Measurements from ENCODE around the gene TMEM181.

- TF ChIP-seq, protein P1, sequence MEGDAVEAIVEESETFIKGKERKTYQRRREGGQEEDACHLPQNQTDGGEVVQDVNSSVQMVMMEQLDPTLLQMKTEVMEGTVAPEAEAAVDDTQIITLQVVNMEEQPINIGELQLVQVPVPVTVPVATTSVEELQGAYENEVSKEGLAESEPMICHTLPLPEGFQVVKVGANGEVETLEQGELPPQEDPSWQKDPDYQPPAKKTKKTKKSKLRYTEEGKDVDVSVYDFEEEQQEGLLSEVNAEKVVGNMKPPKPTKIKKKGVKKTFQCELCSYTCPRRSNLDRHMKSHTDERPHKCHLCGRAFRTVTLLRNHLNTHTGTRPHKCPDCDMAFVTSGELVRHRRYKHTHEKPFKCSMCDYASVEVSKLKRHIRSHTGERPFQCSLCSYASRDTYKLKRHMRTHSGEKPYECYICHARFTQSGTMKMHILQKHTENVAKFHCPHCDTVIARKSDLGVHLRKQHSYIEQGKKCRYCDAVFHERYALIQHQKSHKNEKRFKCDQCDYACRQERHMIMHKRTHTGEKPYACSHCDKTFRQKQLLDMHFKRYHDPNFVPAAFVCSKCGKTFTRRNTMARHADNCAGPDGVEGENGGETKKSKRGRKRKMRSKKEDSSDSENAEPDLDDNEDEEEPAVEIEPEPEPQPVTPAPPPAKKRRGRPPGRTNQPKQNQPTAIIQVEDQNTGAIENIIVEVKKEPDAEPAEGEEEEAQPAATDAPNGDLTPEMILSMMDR (IDR thresholded peaks at IDR 0.05; ENCODE audit: low read depth, low read length, missing input control) = no peak
- TF ChIP-seq, protein P2, sequence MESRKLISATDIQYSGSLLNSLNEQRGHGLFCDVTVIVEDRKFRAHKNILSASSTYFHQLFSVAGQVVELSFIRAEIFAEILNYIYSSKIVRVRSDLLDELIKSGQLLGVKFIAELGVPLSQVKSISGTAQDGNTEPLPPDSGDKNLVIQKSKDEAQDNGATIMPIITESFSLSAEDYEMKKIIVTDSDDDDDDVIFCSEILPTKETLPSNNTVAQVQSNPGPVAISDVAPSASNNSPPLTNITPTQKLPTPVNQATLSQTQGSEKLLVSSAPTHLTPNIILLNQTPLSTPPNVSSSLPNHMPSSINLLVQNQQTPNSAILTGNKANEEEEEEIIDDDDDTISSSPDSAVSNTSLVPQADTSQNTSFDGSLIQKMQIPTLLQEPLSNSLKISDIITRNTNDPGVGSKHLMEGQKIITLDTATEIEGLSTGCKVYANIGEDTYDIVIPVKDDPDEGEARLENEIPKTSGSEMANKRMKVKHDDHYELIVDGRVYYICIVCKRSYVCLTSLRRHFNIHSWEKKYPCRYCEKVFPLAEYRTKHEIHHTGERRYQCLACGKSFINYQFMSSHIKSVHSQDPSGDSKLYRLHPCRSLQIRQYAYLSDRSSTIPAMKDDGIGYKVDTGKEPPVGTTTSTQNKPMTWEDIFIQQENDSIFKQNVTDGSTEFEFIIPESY (IDR thresholded peaks at IDR 0.05) = no peak
- TF ChIP-seq MAX (IDR thresholded peaks at IDR 0.05) = no peak
- no peak for TF ChIP-seq YY1 (IDR thresholded peaks at IDR 0.05)
- no peak for TF ChIP-seq HNF4A (conservative IDR thresholded peaks at IDR 0.05)
- no peak for TF ChIP-seq TAF1 (conservative IDR thresholded peaks at IDR 0.05)
- TF ChIP-seq, protein P3, sequence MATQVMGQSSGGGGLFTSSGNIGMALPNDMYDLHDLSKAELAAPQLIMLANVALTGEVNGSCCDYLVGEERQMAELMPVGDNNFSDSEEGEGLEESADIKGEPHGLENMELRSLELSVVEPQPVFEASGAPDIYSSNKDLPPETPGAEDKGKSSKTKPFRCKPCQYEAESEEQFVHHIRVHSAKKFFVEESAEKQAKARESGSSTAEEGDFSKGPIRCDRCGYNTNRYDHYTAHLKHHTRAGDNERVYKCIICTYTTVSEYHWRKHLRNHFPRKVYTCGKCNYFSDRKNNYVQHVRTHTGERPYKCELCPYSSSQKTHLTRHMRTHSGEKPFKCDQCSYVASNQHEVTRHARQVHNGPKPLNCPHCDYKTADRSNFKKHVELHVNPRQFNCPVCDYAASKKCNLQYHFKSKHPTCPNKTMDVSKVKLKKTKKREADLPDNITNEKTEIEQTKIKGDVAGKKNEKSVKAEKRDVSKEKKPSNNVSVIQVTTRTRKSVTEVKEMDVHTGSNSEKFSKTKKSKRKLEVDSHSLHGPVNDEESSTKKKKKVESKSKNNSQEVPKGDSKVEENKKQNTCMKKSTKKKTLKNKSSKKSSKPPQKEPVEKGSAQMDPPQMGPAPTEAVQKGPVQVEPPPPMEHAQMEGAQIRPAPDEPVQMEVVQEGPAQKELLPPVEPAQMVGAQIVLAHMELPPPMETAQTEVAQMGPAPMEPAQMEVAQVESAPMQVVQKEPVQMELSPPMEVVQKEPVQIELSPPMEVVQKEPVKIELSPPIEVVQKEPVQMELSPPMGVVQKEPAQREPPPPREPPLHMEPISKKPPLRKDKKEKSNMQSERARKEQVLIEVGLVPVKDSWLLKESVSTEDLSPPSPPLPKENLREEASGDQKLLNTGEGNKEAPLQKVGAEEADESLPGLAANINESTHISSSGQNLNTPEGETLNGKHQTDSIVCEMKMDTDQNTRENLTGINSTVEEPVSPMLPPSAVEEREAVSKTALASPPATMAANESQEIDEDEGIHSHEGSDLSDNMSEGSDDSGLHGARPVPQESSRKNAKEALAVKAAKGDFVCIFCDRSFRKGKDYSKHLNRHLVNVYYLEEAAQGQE (IDR thresholded peaks at IDR 0.05) = no peak
- TF ChIP-seq, protein P4, sequence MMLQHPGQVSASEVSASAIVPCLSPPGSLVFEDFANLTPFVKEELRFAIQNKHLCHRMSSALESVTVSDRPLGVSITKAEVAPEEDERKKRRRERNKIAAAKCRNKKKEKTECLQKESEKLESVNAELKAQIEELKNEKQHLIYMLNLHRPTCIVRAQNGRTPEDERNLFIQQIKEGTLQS (IDR thresholded peaks at IDR 0.05) = no peak
- no peak for TF ChIP-seq SP1 (IDR thresholded peaks at IDR 0.05)
These were observed 31.1 kb upstream of the TMEM181 start for GRCh38 chr6:158528826-158529225.

Measured in liver (tissue), 3 donors.